ENCODE measurements around the gene IRGM.
"Not testable (repeated sequence)": the region's sequence is repeated elsewhere in the genome, so short reads cannot be mapped to it uniquely, and the experiment has no call there.

The IRGM gene

DNA sequence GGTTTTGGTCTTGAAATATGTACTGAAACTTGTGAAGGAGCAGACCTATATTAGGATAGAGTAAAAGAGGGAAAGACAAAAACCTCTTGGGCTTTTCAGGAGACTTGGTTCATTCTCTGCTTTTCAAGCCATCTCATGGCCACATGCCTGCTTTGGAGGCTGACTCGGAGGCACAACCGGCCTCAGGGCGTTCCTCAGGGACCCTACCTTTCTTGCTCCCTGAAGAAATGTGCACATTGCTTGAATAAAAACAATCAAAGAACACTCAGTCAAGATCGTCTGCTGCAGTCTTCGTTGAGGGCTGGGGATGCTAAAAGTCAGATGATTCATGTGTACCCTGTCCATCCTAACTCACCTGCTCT lies 994 bp downstream of the IRGM start:
- DNase-seq (ENCODE audit: low read depth): no peak
- TF ChIP-seq, protein P1, sequence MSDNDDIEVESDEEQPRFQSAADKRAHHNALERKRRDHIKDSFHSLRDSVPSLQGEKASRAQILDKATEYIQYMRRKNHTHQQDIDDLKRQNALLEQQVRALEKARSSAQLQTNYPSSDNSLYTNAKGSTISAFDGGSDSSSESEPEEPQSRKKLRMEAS (IDR thresholded peaks at IDR 0.05; ENCODE audit: low read depth, low read length): no peak
- TF ChIP-seq MYC (IDR thresholded peaks at IDR 0.05; ENCODE audit: low read depth, low read length): no peak
- TF ChIP-seq, protein P2, sequence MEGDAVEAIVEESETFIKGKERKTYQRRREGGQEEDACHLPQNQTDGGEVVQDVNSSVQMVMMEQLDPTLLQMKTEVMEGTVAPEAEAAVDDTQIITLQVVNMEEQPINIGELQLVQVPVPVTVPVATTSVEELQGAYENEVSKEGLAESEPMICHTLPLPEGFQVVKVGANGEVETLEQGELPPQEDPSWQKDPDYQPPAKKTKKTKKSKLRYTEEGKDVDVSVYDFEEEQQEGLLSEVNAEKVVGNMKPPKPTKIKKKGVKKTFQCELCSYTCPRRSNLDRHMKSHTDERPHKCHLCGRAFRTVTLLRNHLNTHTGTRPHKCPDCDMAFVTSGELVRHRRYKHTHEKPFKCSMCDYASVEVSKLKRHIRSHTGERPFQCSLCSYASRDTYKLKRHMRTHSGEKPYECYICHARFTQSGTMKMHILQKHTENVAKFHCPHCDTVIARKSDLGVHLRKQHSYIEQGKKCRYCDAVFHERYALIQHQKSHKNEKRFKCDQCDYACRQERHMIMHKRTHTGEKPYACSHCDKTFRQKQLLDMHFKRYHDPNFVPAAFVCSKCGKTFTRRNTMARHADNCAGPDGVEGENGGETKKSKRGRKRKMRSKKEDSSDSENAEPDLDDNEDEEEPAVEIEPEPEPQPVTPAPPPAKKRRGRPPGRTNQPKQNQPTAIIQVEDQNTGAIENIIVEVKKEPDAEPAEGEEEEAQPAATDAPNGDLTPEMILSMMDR (IDR thresholded peaks at IDR 0.05; ENCODE audit: low read depth, low read length): no peak
- TF ChIP-seq POLR2A (IDR thresholded peaks at IDR 0.05; ENCODE audit: extremely low read depth, insufficient read length): no peak
- H3K4me3 ChIP-seq (ENCODE audit: low read depth, low read length): peak overlapping the region; percentile 39

DNA sequence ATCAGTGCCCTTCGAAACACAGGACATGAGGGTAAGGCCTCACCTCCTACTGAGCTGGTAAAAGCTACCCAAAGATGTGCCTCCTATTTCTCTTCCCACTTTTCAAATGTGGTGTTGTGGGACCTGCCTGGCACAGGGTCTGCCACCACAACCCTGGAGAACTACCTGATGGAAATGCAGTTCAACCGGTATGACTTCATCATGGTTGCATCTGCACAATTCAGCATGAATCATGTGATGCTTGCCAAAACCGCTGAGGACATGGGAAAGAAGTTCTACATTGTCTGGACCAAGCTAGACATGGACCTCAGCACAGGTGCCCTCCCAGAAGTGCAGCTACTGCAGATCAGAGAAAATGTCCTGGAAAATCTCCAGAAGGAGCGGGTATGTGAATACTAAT lies 1.9 kb downstream of the IRGM start:
- DNase-seq (ENCODE audit: low read depth): no peak
- TF ChIP-seq POLR2A (IDR thresholded peaks at IDR 0.05; ENCODE audit: extremely low read depth, insufficient read length): no peak
- TF ChIP-seq, protein P2 (IDR thresholded peaks at IDR 0.05; ENCODE audit: low read depth, low read length): no peak
- TF ChIP-seq MYC (IDR thresholded peaks at IDR 0.05; ENCODE audit: low read depth, low read length): no peak
- no peak overlapping the region for H3K4me3 ChIP-seq (ENCODE audit: low read depth, low read length)

DNA sequence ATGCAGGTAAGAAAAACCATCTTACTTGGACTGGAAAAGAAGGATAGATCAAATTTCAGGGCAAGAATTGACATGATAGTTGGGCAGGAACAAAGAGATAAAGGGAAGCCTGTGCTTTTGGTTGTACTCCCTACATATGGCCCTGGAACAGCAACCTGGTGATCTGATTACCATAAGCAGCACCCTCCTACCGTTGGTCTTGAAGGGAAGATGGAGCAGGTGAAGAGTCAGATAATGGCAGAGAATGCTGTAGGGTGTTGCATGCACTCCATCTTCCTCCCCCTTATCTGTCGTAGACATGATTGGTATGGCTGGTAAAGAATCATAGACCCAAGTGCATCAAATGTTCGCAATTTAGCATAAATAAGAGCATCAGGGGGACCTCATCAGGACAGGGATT lies 4.7 kb downstream of the IRGM start:
- TF ChIP-seq POLR2A (IDR thresholded peaks at IDR 0.05; ENCODE audit: extremely low read depth, insufficient read length) (no peak), MYC (IDR thresholded peaks at IDR 0.05; ENCODE audit: low read depth, low read length) (no peak)
- TF ChIP-seq, protein P1 (IDR thresholded peaks at IDR 0.05; ENCODE audit: low read depth, low read length): no peak
- TF ChIP-seq, protein P2 (IDR thresholded peaks at IDR 0.05; ENCODE audit: low read depth, low read length): no peak
- no peak overlapping the region for H3K4me3 ChIP-seq (ENCODE audit: low read depth, low read length)
- no peak for DNase-seq (ENCODE audit: low read depth)

DNA sequence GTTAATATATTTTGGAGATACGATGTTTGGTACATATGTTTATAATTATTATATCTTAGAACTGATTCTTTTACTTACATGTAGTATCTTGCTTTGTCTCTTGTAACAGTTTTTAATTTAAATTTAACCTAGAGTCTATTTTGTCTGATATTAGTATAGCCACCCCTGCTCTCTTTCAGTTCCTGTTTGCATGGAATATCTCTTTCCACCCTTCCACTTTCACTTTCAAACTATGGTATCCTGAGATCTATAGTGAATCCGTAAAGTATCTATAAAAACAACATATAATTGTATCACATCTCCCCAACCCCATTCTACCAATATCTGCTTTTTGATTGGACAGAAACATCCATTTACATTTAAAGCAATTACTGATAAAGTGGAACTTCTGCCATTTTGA lies 7.2 kb downstream of the IRGM start:
- DNase-seq (ENCODE audit: low read depth): peak; percentile 28
- TF ChIP-seq POLR2A (IDR thresholded peaks at IDR 0.05; ENCODE audit: extremely low read depth, insufficient read length): no peak
- TF ChIP-seq, protein P1 (IDR thresholded peaks at IDR 0.05; ENCODE audit: low read depth, low read length): no peak
- TF ChIP-seq, protein P2 (IDR thresholded peaks at IDR 0.05; ENCODE audit: low read depth, low read length): no peak
- no peak for TF ChIP-seq MYC (IDR thresholded peaks at IDR 0.05; ENCODE audit: low read depth, low read length)
- peak overlapping the region; percentile 27 for H3K4me3 ChIP-seq (ENCODE audit: low read depth, low read length)

DNA sequence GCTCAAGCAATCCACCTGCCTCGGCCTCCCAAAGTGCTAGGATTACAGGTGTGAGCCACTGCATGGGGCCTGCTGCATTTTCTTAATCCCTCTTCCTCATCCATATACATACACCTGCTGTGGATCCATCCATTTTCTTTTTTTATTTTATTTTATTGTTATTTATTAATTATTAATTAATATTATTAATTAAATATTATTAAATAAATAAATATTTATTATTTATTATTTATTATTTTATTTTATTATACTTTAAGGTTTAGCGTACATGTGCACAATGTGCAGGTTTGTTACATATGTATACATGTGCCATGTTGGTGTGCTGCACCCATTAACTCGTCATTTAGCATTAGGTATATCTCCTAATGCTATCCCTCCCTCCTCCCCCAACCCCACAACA lies 10.4 kb downstream of the IRGM start:
- DNase-seq (ENCODE audit: low read depth); H3K4me3 ChIP-seq (ENCODE audit: low read depth, low read length): not testable (repeated sequence)

DNA sequence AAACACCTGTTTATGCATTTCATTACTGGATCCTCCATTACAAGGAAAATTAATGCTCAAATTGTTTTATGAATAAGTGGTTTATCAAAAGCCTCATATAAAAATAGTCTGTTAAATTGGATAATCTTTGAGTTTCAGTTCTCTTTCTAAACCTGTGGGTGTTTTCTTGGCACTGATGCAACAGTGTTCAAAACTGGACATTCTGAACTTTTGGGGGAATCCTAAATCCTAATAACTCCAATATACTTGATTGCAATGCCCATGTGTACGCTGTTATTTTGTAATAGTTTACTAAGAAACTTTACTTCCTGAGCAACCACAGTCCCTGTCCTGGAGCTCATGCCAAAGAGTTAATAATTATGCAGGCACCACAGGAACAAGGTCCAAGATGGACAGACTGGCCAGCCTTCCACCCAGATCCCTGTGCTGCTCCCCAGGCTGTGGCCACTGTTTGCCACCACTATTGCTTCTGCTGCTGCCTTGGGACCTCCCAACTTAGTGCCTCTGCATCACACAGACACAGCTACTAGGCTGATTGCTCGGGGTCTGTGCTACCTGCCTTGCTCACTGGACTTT lies 14.0 kb downstream of the IRGM start:
- H3K4me3 ChIP-seq (ENCODE audit: low read depth, low read length): no peak overlapping the region
- DNase-seq (ENCODE audit: low read depth): no peak
- TF ChIP-seq POLR2A (IDR thresholded peaks at IDR 0.05; ENCODE audit: extremely low read depth, insufficient read length): no peak
- TF ChIP-seq, protein P2 (IDR thresholded peaks at IDR 0.05; ENCODE audit: low read depth, low read length): no peak
- TF ChIP-seq, protein P1 (IDR thresholded peaks at IDR 0.05; ENCODE audit: low read depth, low read length): no peak
- TF ChIP-seq MYC (IDR thresholded peaks at IDR 0.05; ENCODE audit: low read depth, low read length): no peak

Measured in NB4 (cell line).